Psoas muscle (tissue), 8 donors: ENCODE data around the gene TSSK3. TPM values are rescaled to one million over a fixed set of nuclear protein-coding genes. Genes with fewer than 3 reads are reported as not detected.

Source experiments
- ATAC-seq, 4 donors: fragments of 200-7000 bp; cut with Tn5 transposase; one replicate each; pipeline ENCODE4 v1.9.1; 2020; ENCODE audit warnings: moderate library complexity in 3 of 4, mild to moderate bottlenecking in 2 of 4
- DNase-seq, 2 donors: peaks; one replicate each; pipeline ENCODE4 v3.0.0-alpha.2; 2020
- H3K27ac ChIP-seq: fragments of 200-600 bp; one replicate; pipeline ENCODE4 v1.8.0; 2022
- H3K27me3 ChIP-seq, 3 donors: fragments of 200-600 bp in 1 of 3; one replicate each; pipeline versions ENCODE4 v1.6.1 to v1.8.0; 2013 to 2022; ENCODE audit warnings: low read length in 2 of 3, mild to moderate bottlenecking in 2 of 3, moderate library complexity in 1 of 3; ENCODE audit not compliant: insufficient read depth in 3 of 3
- H3K36me3 ChIP-seq, 2 donors: fragments of 200-600 bp in 1 of 2; one replicate each; pipeline versions ENCODE4 v1.6.1 to v1.8.0; 2013 to 2022; ENCODE audit warnings: low read depth in 1 of 2, mild to moderate bottlenecking in 1 of 2, moderate library complexity in 1 of 2; ENCODE audit not compliant: insufficient read depth in 1 of 2
- H3K4me1 ChIP-seq: fragments of 200-600 bp; one replicate; pipeline ENCODE4 v1.8.0; 2022
- H3K4me3 ChIP-seq: fragments of 200-600 bp; one replicate; pipeline ENCODE4 v1.8.0; 2022; ENCODE audit warnings: mild to moderate bottlenecking
- H3K9me3 ChIP-seq: fragments of 200-600 bp; one replicate; pipeline ENCODE4 v1.8.0; 2022
- CTCF ChIP-seq: fragments of 200-600 bp; IDR thresholded peaks from one replicate; pipeline ENCODE4 v1.8.0; 2022; ENCODE audit warnings: antibody characterized with exemption
- WGBS, 3 donors: extraction: QIAGEN DNeasy Blood & Tissue Kit; methylation state at CpG; one replicate each; pipeline versions ENCODE4 v1.1.6 to v1.1.7; 2013; 5-methylcytosine and 5-hydroxymethylcytosine counted together
- intact Hi-C, 2 donors: fragments of 100-400 bp; cut with DNase I; formaldehyde crosslinking; loops; one replicate each; pipeline versions ENCODE4 v1.11.0 to v1.14.2; 2022
- polyA plus RNA-seq, 3 donors: library from polyadenylated mRNA; stranded (reverse); fragments of 200-250 nt; gene quantifications; one replicate each; pipeline ENCODE4 v1.2.3, GENCODE V29; 2013
- total RNA-seq, 4 donors: library from RNA; stranded (reverse); fragmentation: NEBNext Ultra II Directional in 2 of 4; extraction: Animal tissue kit (Norgen Biotek cat#: 25700) in 2 of 4; gene quantifications; one replicate each; pipeline versions ENCODE4 v1.2.1 to v1.2.4, GENCODE V29; 2021 to 2023
- donor health status: healthy with polysubstance abuse.
- donor health status: DM: no; HTN: no; CAD: no; lungs with moderate emphysema.
- donor health status: Bipolar disorder and iron deficiency.
- donor health status: healthy.
- donor health status: DM: yes; HTN: yes; CAD: no.
- donor health status: DM: no; HTN: no; CAD: no.
- donor health status: DM: no; HTN: no; CAD: no.
- donor health status: DM: yes; HTN: yes; CAD: no.

TSSK3 gene
- total and polyA plus RNA-seq, 7 donors: 0.10 to 4.0 (median 0.80) TPM; not detected in 3

GRCh38 chr1:32332290-32333079, 29.9 kb upstream of the TSSK3 start:
- 83 to 86% (median 84%) methylated on average over 3 of the region's 3 CpGs for WGBS, 3 donors
- no peak for TF ChIP-seq CTCF
- peaks cover 2 to 53% of the 10 kb centered on the region in 2 donors for H3K36me3 ChIP-seq
- H3K4me3 ChIP-seq: no peak overlapping the region
- H3K9me3 ChIP-seq: no peaks in the 10 kb centered on the region
- H3K4me1 ChIP-seq: no peaks in the 10 kb centered on the region
- intact Hi-C loops: no loop called here
- ATAC-seq (no peak), DNase-seq (no peak)
- H3K27ac ChIP-seq: no peak overlapping the region
- no peaks in the 10 kb centered on the region for H3K27me3 ChIP-seq

- no peak overlapping the region for H3K27ac ChIP-seq
- ATAC-seq (no peak), DNase-seq (no peak)
- H3K9me3 ChIP-seq: no peaks in the 10 kb centered on the region
- intact Hi-C loops: no loop called here
- H3K36me3 ChIP-seq: peaks cover 2 to 43% of the 10 kb centered on the region in 2 donors
- H3K4me3 ChIP-seq: no peak overlapping the region
- TF ChIP-seq CTCF: no peak
- WGBS, 3 donors: 67 to 85% (median 69%) methylated on average over 3 of the region's 3 CpGs
- no peaks in the 10 kb centered on the region for H3K27me3 ChIP-seq
- H3K4me1 ChIP-seq: no peaks in the 10 kb centered on the region
Measured at GRCh38 chr1:32333251-32333963, 28.9 kb upstream of the TSSK3 start.

GRCh38 chr1:32334274-32334861, 28.0 kb upstream of the TSSK3 start:
- no peak for ATAC-seq
- Histone ChIP-seq H3K27ac (no peak overlapping the region), H3K4me3 (peak overlapping the region; percentile 74), H3K27me3 (no peaks in the 10 kb centered on the region), H3K4me1 (no peaks in the 10 kb centered on the region), H3K36me3 (peaks cover 0 to 34% of the 10 kb centered on the region in 2 donors), H3K9me3 (no peaks in the 10 kb centered on the region)
- no peak for TF ChIP-seq CTCF
- no peak for DNase-seq
- intact Hi-C loops: no loop called here
- 64 to 74% (median 66%) methylated on average over 5 to 9 of the region's 9 CpGs for WGBS, 3 donors

- Histone ChIP-seq H3K27ac (peak overlapping the region; percentile 36), H3K4me1 (no peaks in the 10 kb centered on the region), H3K36me3 (peaks cover 0 to 27% of the 10 kb centered on the region in 2 donors), H3K4me3 (peak overlapping the region; percentile 74), H3K9me3 (no peaks in the 10 kb centered on the region), H3K27me3 (no peaks in the 10 kb centered on the region)
- DNase-seq (peak; percentile 57 to 61), ATAC-seq (peak; percentile 35 to 65 (median 52))
- WGBS, 3 donors: 5 to 9% (median 6%) methylated on average over 32 to 46 of the region's 46 CpGs
- intact Hi-C loops: no loop called here
- TF ChIP-seq CTCF: peak; percentile 49
Measured at GRCh38 chr1:32334864-32335534, 27.3 kb upstream of the TSSK3 start.
